Progenitor cell of endocrine pancreas (in vitro differentiated cells): ENCODE measurements around the gene EDNRA. TPM values are rescaled to one million over a fixed set of nuclear protein-coding genes. Genes with fewer than 3 reads are reported as not detected.

Source experiments
- DNase-seq: peaks from one replicate; pipeline ENCODE4 v3.0.0; 2021; ENCODE audit warnings: low spot score; ENCODE audit not compliant: unreplicated experiment
- H3K27ac Mint-ChIP-seq: 2 replicates; pipeline ENCODE4 v1.8.0; 2021; ENCODE audit warnings: mild to moderate bottlenecking, moderate library complexity, mixed read lengths
- H3K27me3 Mint-ChIP-seq: 2 replicates; pipeline ENCODE4 v1.8.0; 2021; ENCODE audit warnings: mixed read lengths
- H3K36me3 Mint-ChIP-seq: 2 replicates; pipeline ENCODE4 v1.8.0; 2022; ENCODE audit warnings: mixed read lengths; ENCODE audit not compliant: insufficient read depth
- H3K4me1 Mint-ChIP-seq: 2 replicates; pipeline ENCODE4 v1.8.0; 2021; ENCODE audit warnings: low read depth, mixed read lengths
- H3K4me3 Mint-ChIP-seq: 2 replicates; pipeline ENCODE4 v1.8.0; 2021; ENCODE audit warnings: low read depth, mild to moderate bottlenecking, moderate library complexity, mixed read lengths
- H3K9me3 Mint-ChIP-seq: 2 replicates; pipeline ENCODE4 v1.8.0; 2021; ENCODE audit warnings: low read depth, mixed read lengths
- total RNA-seq: library from RNA; stranded (reverse); gene quantifications from 2 replicates; pipeline ENCODE4 v1.2.1, GENCODE V29; 2021
- TF ChIP-seq, protein P1 (sequence below): fragments of 200-600 bp; sonication (generic); IDR thresholded peaks from one replicate; pipeline ENCODE4 v1.5.0; 2021; ENCODE audit warnings: antibody characterized with exemption, mild to moderate bottlenecking; ENCODE audit not compliant: unreplicated experiment

EDNRA gene
- total RNA-seq, 1 donor from 2014 or later: 12.2 TPM

DNA sequence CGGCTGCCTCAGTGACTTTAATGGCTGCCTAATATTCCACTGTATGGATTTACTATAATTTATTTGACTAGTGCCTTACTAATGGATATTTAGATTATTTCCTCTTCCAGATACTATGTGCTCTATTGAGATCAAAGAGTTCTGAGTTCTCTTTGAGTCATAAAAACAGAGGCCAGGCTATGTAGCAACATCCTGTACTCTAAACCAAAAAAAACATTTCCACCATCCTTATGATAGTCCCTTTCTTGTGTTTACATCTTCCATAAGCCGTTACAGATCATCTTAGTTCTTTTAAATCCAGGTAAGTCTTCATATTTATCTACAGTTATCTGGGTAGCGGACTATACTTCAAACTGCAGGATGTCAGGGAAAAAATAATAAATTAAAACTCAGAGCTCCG lies 79.7 kb downstream of the EDNRA start:
- TF ChIP-seq, protein P1, sequence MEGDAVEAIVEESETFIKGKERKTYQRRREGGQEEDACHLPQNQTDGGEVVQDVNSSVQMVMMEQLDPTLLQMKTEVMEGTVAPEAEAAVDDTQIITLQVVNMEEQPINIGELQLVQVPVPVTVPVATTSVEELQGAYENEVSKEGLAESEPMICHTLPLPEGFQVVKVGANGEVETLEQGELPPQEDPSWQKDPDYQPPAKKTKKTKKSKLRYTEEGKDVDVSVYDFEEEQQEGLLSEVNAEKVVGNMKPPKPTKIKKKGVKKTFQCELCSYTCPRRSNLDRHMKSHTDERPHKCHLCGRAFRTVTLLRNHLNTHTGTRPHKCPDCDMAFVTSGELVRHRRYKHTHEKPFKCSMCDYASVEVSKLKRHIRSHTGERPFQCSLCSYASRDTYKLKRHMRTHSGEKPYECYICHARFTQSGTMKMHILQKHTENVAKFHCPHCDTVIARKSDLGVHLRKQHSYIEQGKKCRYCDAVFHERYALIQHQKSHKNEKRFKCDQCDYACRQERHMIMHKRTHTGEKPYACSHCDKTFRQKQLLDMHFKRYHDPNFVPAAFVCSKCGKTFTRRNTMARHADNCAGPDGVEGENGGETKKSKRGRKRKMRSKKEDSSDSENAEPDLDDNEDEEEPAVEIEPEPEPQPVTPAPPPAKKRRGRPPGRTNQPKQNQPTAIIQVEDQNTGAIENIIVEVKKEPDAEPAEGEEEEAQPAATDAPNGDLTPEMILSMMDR: no peak
- no peaks in the 10 kb centered on the region for H3K27me3 Mint-ChIP-seq
- no peaks in the 10 kb centered on the region for H3K9me3 Mint-ChIP-seq
- no peak for DNase-seq
- no peak overlapping the region for H3K4me3 Mint-ChIP-seq
- H3K4me1 Mint-ChIP-seq: no peaks in the 10 kb centered on the region
- no peak overlapping the region for H3K27ac Mint-ChIP-seq
- H3K36me3 Mint-ChIP-seq: no peaks in the 10 kb centered on the region

DNA sequence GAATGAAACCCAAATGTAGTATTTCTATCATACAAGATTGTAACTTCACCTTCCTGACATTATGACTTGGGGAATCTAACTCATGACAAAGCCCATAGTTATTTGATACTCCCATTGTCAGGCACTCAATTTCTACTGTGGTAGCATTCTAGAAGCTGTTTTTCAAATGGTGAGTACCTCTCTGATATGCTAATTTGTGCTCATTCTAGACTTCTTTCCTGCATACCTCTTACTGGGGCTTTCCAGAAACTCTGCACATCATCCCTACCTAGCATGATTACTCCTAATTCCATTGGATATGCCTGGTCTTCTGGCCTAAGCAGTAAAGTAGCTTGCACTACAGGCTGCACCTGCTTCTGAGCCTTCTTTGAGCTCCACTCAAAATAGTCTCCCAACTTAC lies 85.9 kb downstream of the EDNRA start:
- Mint-ChIP-seq H3K36me3 (no peaks in the 10 kb centered on the region), H3K9me3 (no peaks in the 10 kb centered on the region), H3K27ac (no peak overlapping the region), H3K4me3 (no peak overlapping the region), H3K27me3 (no peaks in the 10 kb centered on the region), H3K4me1 (peaks cover 3% of the 10 kb centered on the region)
- TF ChIP-seq, protein P1: no peak
- DNase-seq: no peak

DNA sequence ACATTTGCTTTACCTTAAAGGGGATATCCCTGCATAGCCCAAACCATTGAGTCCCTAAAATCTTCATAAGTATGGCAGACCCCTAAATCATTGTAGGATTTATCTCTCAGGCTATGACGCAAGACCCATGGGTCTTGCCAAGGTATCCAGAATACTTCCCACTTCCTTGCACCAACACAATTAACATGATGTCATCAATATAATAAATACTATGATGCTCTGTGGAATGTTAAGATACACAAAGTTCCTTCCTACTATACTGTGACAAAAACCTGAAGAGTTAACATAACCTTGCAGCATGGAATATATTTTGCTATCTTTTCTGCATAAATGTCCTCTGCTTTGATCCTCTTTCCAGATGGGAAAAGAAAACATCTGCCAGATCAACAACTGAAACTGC lies 86.4 kb downstream of the EDNRA start:
- H3K27ac Mint-ChIP-seq: no peak overlapping the region
- no peaks in the 10 kb centered on the region for H3K27me3 Mint-ChIP-seq
- TF ChIP-seq, protein P1: no peak
- H3K36me3 Mint-ChIP-seq: no peaks in the 10 kb centered on the region
- H3K9me3 Mint-ChIP-seq: no peaks in the 10 kb centered on the region
- peaks cover 3% of the 10 kb centered on the region for H3K4me1 Mint-ChIP-seq
- DNase-seq: no peak
- no peak overlapping the region for H3K4me3 Mint-ChIP-seq

GRCh38 chr4:147570616-147571015 lies 89.7 kb downstream of the EDNRA start:
- H3K4me1 Mint-ChIP-seq: peaks cover 3% of the 10 kb centered on the region
- no peak for DNase-seq
- no peaks in the 10 kb centered on the region for H3K36me3 Mint-ChIP-seq
- H3K9me3 Mint-ChIP-seq: no peaks in the 10 kb centered on the region
- H3K4me3 Mint-ChIP-seq: no peak overlapping the region
- no peak overlapping the region for H3K27ac Mint-ChIP-seq
- no peaks in the 10 kb centered on the region for H3K27me3 Mint-ChIP-seq
- TF ChIP-seq, protein P1: no peak

DNA sequence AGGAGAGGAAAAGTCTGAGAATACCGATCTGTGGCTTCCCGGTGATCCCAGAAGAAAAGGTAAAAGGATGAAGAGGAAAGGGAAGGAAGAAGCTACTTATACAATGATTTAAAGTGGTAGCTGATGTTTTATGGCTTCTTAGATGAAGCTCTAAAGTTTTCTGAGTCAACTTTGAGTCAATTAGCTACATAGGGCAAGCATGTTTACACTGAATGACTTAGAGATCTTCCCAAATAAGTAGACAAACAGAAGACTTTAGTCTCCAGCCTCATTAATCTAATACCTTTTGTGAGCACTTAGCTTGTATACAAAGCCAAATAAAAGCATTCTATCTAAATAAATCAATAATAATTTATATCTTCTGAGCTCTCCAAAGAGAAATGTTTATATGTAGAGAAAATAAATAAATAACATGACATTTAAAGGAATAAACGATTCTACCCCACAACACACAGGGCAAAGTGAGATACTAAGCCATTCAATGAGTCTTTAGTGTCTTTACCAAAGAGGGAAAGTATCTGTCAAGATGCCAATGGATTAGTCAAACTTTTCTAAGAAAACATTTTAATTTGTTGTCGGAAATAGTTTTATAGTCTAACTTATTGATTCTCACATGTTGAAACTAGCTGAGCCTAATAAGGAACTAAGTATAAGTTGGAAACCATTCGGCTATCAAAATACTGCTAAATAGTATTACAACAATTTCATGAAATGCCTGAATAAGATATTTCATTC lies 90.3 kb downstream of the EDNRA start:
- H3K27me3 Mint-ChIP-seq: no peaks in the 10 kb centered on the region
- no peak overlapping the region for H3K4me3 Mint-ChIP-seq
- DNase-seq: no peak
- no peaks in the 10 kb centered on the region for H3K9me3 Mint-ChIP-seq
- H3K4me1 Mint-ChIP-seq: peaks cover 3% of the 10 kb centered on the region
- H3K36me3 Mint-ChIP-seq: no peaks in the 10 kb centered on the region
- TF ChIP-seq, protein P1: no peak
- no peak overlapping the region for H3K27ac Mint-ChIP-seq
